ENCODE data around the gene SEMA3A. TPM values are rescaled to one million over a fixed set of nuclear protein-coding genes. Genes with fewer than 3 reads are reported as not detected.

The SEMA3A gene
- total and polyA plus RNA-seq, 2 of the 13 experiments (the other 11 are each of a cell fraction or from before 2014, with no cell fraction given): 0.29 to 1.2 TPM

- in situ Hi-C loops (cut with HindIII; ENCODE audit: extremely low pct_ligation_motif_present, low pct_unique_long_range_greater_than_20kb): no loop called here
- Histone ChIP-seq H2AFZ (ENCODE audit: low read length) (no peak overlapping the region), H3K4me2 (ENCODE audit: low read depth, low read length) (no peak overlapping the region), H3K9ac (ENCODE audit: insufficient read depth, low read depth, low read length) (no peak overlapping the region), H3K36me3 (replicated peaks in 1 of 2; ENCODE audit: control insufficient read depth in 1 of 2, insufficient read depth in 2 of 2, low read length in 2 of 2) (no peaks in the 10 kb centered on the region), H3K4me1 (ENCODE audit: insufficient read depth, low read length) (peaks cover 21% of the 10 kb centered on the region), H3K27me3 (ENCODE audit: control insufficient read depth in 1 of 2, insufficient read depth in 2 of 2, low read length in 2 of 2) (no peaks in the 10 kb centered on the region), H3K79me2 (ENCODE audit: insufficient read depth, low read length) (no peaks in the 10 kb centered on the region), H3K4me3 (replicated peaks in 1 of 3; ENCODE audit: insufficient read depth in 1 of 3, low read depth in 2 of 3, low read length in 3 of 3) (no peak overlapping the region), H3K9me3 (ENCODE audit: low read length) (no peaks in the 10 kb centered on the region), H3K27ac (ENCODE audit: extremely low read length, insufficient read depth, low read length) (no peak overlapping the region), H4K20me1 (ENCODE audit: insufficient read depth, low read length) (no peaks in the 10 kb centered on the region)
- ATAC-seq (no peak), DNase-seq (ENCODE audit: low spot score) (no peak), FAIRE-seq (no peak)
- WGBS (ENCODE audit: low lambda C conversion rate): 5% methylated on average over 2 of the region's 2 CpGs
- TF ChIP-seq TOPORS (CRISPR knock-in tag; IDR thresholded peaks at IDR 0.05) (no peak), ERF (CRISPR knock-in tag; IDR thresholded peaks at IDR 0.05) (no peak), HDAC1 (CRISPR knock-in tag; IDR thresholded peaks at IDR 0.05) (no peak), ZBTB3 (CRISPR knock-in tag; IDR thresholded peaks at IDR 0.05; ENCODE audit: borderline replicate concordance, low read depth) (no peak), SMC3 (IDR thresholded peaks at IDR 0.05; ENCODE audit: low read length) (no peak), CBFB (CRISPR knock-in tag; IDR thresholded peaks at IDR 0.05) (no peak), FOSL2 (CRISPR knock-in tag; IDR thresholded peaks at IDR 0.05) (no peak), POLR2AphosphoS2 (IDR thresholded peaks at IDR 0.05; ENCODE audit: low read depth, low read length) (no peak), ZMAT5 (CRISPR knock-in tag; IDR thresholded peaks at IDR 0.05; ENCODE audit: borderline replicate concordance, low read depth) (no peak), PAX8 (CRISPR knock-in tag; IDR thresholded peaks at IDR 0.05; ENCODE audit: borderline replicate concordance) (no peak), KMT2A (CRISPR knock-in tag; IDR thresholded peaks at IDR 0.05) (no peak), SIN3B (IDR thresholded peaks at IDR 0.05; ENCODE audit: low read length) (no peak), ZNF331 (CRISPR knock-in tag; IDR thresholded peaks at IDR 0.05) (no peak), ASH2L (IDR thresholded peaks at IDR 0.05; ENCODE audit: insufficient read length, low read depth, low read length) (no peak), ATF7 (IDR thresholded peaks at IDR 0.05) (no peak), ATF7 (CRISPR knock-in tag; IDR thresholded peaks at IDR 0.05) (no peak), ZNF891 (CRISPR knock-in tag; IDR thresholded peaks at IDR 0.05) (no peak), ZNF512 (CRISPR knock-in tag; IDR thresholded peaks at IDR 0.05) (no peak), RFXAP (CRISPR knock-in tag; IDR thresholded peaks at IDR 0.05; ENCODE audit: borderline replicate concordance) (no peak), ZNF672 (CRISPR knock-in tag; IDR thresholded peaks at IDR 0.05) (no peak), HMG20B (CRISPR knock-in tag; conservative IDR thresholded peaks at IDR 0.05) (no peak)
- no TSS peak for BruUV-seq (replicated peaks)
- CTCF ChIA-PET (ENCODE audit: low intra/inter-chr PET ratio, low total read pairs): no interaction called here
- POLR2A ChIA-PET: no interaction called here
- intact Hi-C loops (cut with micrococcal nuclease; ENCODE audit: unreplicated experiment): no loop called here
Observed at GRCh38 chr7:84095971-84096370, 98.6 kb downstream of the SEMA3A start.
